Measurements from ENCODE around the gene FRMD5. TPM values are rescaled to one million over a fixed set of nuclear protein-coding genes. Genes with fewer than 3 reads are reported as not detected.
"Not testable (repeated sequence)": the region's sequence is repeated elsewhere in the genome, so short reads cannot be mapped to it uniquely, and the experiment has no call there.

The FRMD5 gene
- under 1 TPM in 2 of 4 donors, not detected in 2; 0.31 to 0.72 TPM for total RNA-seq

- H3K4me3 ChIP-seq: peak within 1 kb of the TSS; percentile 54
- no peaks in the 10 kb centered on the region for H3K9me3 ChIP-seq
- peaks cover 46% of the 10 kb centered on the region for H3K27me3 ChIP-seq
- peak; percentile 80 to 84 for DNase-seq (ENCODE audit: low spot score in 2 of 2)
- 1% methylated on average over 34 of the region's 43 CpGs for WGBS
- no peak within 1 kb of the TSS for H3K27ac ChIP-seq
- H3K36me3 ChIP-seq: no peaks in the 10 kb centered on the region
- peaks cover 22% of the 10 kb centered on the region for H3K4me1 ChIP-seq
- no peak for TF ChIP-seq CTCF (IDR thresholded peaks at IDR 0.05)
- TF ChIP-seq EP300 (IDR thresholded peaks at IDR 0.05): no peak
- TF ChIP-seq POLR2AphosphoS5 (IDR thresholded peaks at IDR 0.05): no peak
- no peak for TF ChIP-seq POLR2A (IDR thresholded peaks at IDR 0.05)
These were observed at the start of gene FRMD5 for GRCh38 chr15:44195151-44195740. FRMD5 (minus strand) TSS chr15:44195271.

- Histone ChIP-seq H3K4me3 (no peak overlapping the region), H3K36me3 (no peaks in the 10 kb centered on the region), H3K27ac (no peak overlapping the region), H3K27me3 (no peaks in the 10 kb centered on the region), H3K4me1 (no peaks in the 10 kb centered on the region), H3K9me3 (no peaks in the 10 kb centered on the region)
- no peak for DNase-seq (ENCODE audit: low spot score in 2 of 2)
- TF ChIP-seq POLR2AphosphoS5 (IDR thresholded peaks at IDR 0.05) (no peak), CTCF (IDR thresholded peaks at IDR 0.05) (no peak), POLR2A (IDR thresholded peaks at IDR 0.05) (no peak), EP300 (IDR thresholded peaks at IDR 0.05) (no peak)
- WGBS: 67% methylated on average over 3 of the region's 3 CpGs
These were observed 48.8 kb upstream of the FRMD5 start for GRCh38 chr15:44243829-44244228.

- Histone ChIP-seq H3K9me3 (no peaks in the 10 kb centered on the region), H3K27ac (no peak overlapping the region), H3K27me3 (no peaks in the 10 kb centered on the region), H3K4me3 (no peak overlapping the region), H3K4me1 (no peaks in the 10 kb centered on the region), H3K36me3 (no peaks in the 10 kb centered on the region)
- 63% methylated on average over 1 of the region's 1 CpG for WGBS
- no peak for DNase-seq (ENCODE audit: low spot score in 2 of 2)
- no peak for TF ChIP-seq POLR2A (IDR thresholded peaks at IDR 0.05)
- no peak for TF ChIP-seq EP300 (IDR thresholded peaks at IDR 0.05)
- no peak for TF ChIP-seq POLR2AphosphoS5 (IDR thresholded peaks at IDR 0.05)
- TF ChIP-seq CTCF (IDR thresholded peaks at IDR 0.05): no peak
These were observed 48.1 kb upstream of the FRMD5 start for GRCh38 chr15:44243141-44243540.

GRCh38 chr15:44231842-44232241 lies 36.8 kb upstream of the FRMD5 start:
- no peak overlapping the region for H3K4me3 ChIP-seq
- no peak overlapping the region for H3K27ac ChIP-seq
- no peaks in the 10 kb centered on the region for H3K4me1 ChIP-seq
- DNase-seq (ENCODE audit: low spot score in 2 of 2): no peak
- TF ChIP-seq POLR2A (IDR thresholded peaks at IDR 0.05) (no peak), POLR2AphosphoS5 (IDR thresholded peaks at IDR 0.05) (no peak), EP300 (IDR thresholded peaks at IDR 0.05) (no peak), CTCF (IDR thresholded peaks at IDR 0.05) (no peak)
- no peaks in the 10 kb centered on the region for H3K9me3 ChIP-seq
- H3K36me3 ChIP-seq: no peaks in the 10 kb centered on the region
- WGBS: 25% methylated on average over 1 of the region's 1 CpG
- H3K27me3 ChIP-seq: no peaks in the 10 kb centered on the region

GRCh38 chr15:44229301-44229700 lies 34.2 kb upstream of the FRMD5 start:
- 83% methylated on average over 4 of the region's 4 CpGs for WGBS

GRCh38 chr15:44227584-44227983 lies 32.5 kb upstream of the FRMD5 start:
- TF ChIP-seq CTCF (IDR thresholded peaks at IDR 0.05) (no peak), POLR2AphosphoS5 (IDR thresholded peaks at IDR 0.05) (no peak), POLR2A (IDR thresholded peaks at IDR 0.05) (no peak), EP300 (IDR thresholded peaks at IDR 0.05) (no peak)
- DNase-seq (ENCODE audit: low spot score in 2 of 2): no peak
- H3K9me3 ChIP-seq: peaks cover 4% of the 10 kb centered on the region
- no peak overlapping the region for H3K27ac ChIP-seq
- H3K36me3 ChIP-seq: no peaks in the 10 kb centered on the region
- H3K4me3 ChIP-seq: no peak overlapping the region
- H3K27me3 ChIP-seq: peaks cover 3% of the 10 kb centered on the region
- no peaks in the 10 kb centered on the region for H3K4me1 ChIP-seq

More at GRCh38 chr15:44229301-44229700, 34.2 kb upstream of the FRMD5 start:
- not testable (repeated sequence) for H3K9me3 ChIP-seq; H3K36me3 ChIP-seq; H3K27me3 ChIP-seq; DNase-seq (ENCODE audit: low spot score in 2 of 2); H3K4me1 ChIP-seq; H3K4me3 ChIP-seq; H3K27ac ChIP-seq

GRCh38 chr15:44227001-44227400 lies 31.9 kb upstream of the FRMD5 start:
- H3K27me3 ChIP-seq; DNase-seq (ENCODE audit: low spot score in 2 of 2); H3K4me1 ChIP-seq; H3K27ac ChIP-seq; H3K9me3 ChIP-seq; H3K4me3 ChIP-seq; H3K36me3 ChIP-seq: not testable (repeated sequence)
- WGBS: 96% methylated on average over 4 of the region's 4 CpGs
